Middle frontal gyrus (tissue), 1 donor: Measurements from ENCODE around the gene LRRC8C.
"Not testable (repeated sequence)": the region's sequence is repeated elsewhere in the genome, so short reads cannot be mapped to it uniquely, and the experiment has no call there.

Experiments used
- DNase-seq: peaks from one replicate; pipeline ENCODE4 v3.0.0-alpha.2; 2015; ENCODE audit warnings: low spot score; ENCODE audit errors: extremely low spot score

Gene LRRC8C

GRCh38 chr1:89632657-89633247, at the start of gene LRRC8C:
LRRC8C (plus strand) TSS chr1:89633120; CDS start chr1:89686474, 53,354 bp downstream.
- peak; percentile 79 for DNase-seq

- no peak for DNase-seq
Measured at GRCh38 chr1:89584211-89584610, 48.7 kb upstream of the LRRC8C start.

DNA sequence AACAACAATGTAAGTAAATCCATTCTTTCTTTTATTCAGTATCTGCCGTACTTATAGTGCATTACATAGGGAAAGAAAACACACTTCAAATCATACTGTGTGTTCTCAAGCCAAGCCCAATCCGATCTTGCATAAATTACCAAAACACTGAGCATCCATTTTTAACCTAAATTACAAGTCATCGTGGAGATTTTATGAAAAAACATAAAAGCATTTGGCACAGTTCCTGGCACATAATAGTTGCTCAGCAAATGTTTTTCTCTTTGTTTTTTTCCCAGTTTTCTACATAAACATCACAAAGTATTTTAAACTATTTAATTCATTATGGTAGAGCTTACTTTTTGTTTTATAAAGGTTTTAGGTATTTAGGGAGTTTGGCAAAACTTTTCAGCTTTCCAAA, 48.1 kb upstream of the LRRC8C start:
- DNase-seq, result no peak

DNA sequence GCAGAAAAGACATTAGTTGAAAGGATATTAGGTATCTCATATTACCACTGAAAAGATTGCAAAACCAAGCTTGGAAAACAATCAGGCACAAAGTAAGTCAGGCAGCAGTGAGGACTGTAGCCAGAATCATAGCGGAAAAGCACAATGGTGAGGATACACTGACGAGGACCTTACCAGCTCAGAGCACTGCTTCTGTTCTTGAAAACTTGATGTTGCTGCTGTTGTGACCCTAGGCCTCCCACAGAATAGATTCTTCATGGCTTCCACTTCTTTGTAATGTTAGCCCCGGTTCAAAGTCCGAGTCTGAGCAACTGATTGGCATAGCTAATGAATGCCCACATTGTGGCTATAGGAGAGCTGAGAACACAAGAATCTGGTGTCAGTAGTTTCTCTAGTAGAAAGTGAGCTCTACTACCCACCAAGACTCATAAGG, 45.2 kb upstream of the LRRC8C start:
- no peak for DNase-seq

GRCh38 chr1:89588480-89588879, 44.4 kb upstream of the LRRC8C start:
- DNase-seq, result no peak

DNA sequence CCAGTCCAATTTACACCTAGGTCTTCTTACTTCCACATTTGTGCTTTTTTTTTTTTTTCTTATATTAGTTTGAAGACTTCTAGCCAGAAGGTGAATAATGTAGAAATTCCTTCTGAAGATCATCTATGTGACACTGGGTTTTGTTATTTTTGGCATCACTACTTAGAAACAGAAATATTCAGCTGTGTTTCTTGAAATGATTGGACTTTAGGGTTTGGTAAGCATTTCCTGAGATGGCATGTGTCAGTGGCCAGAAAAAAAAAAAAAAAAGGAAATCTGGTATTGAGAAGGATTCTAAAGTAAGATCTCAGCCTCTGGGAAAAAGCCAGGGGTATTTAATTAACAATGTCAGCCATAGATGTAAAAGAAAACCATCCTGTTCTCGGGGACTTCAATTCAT, 43.4 kb upstream of the LRRC8C start:
- no peak for DNase-seq

- no peak for DNase-seq
Measured at GRCh38 chr1:89590341-89591080, 42.4 kb upstream of the LRRC8C start.

- DNase-seq, result not testable (repeated sequence)
Measured at GRCh38 chr1:89592861-89593302, 40.0 kb upstream of the LRRC8C start.

DNA sequence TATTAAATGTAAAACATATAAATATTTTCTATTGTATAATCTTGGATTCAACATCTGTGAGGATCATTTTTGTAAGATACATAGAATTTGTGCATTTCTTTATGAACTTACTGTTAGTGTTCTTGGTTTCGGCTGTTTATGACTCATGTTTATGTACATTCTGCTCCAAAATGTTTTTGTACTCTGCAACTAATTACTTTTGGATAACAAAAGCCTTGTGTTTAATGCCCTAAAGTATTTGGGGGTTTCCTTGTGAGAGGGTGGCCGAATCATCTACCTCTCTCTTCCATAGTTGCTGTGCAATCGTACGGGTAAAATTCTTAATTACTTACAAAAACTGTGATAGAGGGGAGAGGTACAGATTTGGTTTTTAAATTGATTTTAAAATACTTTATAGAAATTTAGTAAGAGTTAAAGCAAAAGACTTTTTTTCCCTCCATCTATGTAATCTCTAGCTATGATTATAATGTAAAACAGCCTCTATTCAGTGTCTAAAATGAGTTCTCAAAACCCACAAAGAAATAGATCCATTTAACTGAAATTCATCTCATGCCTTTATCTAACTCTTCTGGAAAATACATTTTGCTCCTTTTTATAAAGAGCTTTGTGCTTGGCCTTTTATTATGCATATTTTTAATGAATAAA, 38.7 kb upstream of the LRRC8C start:
- DNase-seq, result no peak

GRCh38 chr1:89596698-89597097, 36.2 kb upstream of the LRRC8C start:
- no peak for DNase-seq

GRCh38 chr1:89598450-89599331, 34.2 kb upstream of the LRRC8C start:
- no peak for DNase-seq

- no peak for DNase-seq
Measured at GRCh38 chr1:89599332-89599630, 33.6 kb upstream of the LRRC8C start.

DNA sequence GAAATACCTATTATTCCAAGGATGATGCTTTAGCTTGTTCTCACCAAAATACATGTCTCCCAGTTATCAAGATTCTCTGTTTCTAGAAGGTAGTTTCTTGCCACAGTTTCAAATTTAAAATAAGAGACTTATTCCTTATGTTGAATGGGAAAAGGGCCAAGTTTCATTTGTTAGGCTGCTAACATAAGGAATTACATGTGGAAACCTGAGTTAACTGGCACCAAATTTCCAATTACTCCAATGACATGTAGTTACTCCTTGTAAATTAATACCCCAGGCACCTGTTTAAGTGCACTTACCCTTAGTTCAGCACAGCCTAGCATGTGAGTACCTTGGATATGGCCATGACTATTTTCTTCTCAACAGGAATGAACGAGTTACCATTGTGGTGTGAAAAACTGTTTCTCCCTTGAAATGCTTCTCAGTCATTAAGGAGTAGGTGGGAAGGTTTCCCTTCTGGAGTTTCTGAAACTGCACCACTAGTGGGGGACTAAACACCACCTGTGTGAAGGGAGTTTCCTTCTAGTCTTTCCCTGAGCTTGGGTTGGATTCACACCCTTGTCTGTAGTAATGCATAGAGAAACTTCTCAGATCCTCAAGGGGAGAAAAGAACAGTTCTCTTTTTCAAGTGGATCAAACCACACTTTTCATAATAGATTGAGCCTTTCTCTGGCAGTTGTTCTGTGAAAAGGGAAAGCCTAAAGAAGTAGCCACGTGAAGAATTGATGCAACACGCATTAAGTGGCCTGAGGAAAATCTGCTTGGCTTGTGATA, 32.3 kb upstream of the LRRC8C start:
- no peak for DNase-seq

GRCh38 chr1:89602871-89603404, 30.0 kb upstream of the LRRC8C start:
- DNase-seq, result no peak

GRCh38 chr1:89603651-89604413, 29.1 kb upstream of the LRRC8C start:
- no peak for DNase-seq

DNA sequence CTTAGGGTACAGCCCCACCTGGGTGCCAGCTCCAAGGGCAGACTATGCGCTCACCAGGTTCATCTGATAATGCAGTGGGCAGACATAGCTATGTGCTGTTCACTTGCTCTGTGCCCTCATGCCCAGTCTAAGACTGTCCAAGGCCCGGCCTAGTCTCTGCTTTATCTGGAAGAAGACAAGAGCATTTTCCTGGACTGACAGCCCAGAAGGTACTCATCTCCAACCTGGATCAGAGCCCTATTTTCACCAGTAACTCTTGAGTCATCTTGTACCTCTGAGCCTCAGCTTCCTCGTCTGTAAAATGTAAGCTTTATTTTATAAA, 28.5 kb upstream of the LRRC8C start:
- no peak for DNase-seq

- DNase-seq, result no peak
Measured at GRCh38 chr1:89605692-89606091, 27.2 kb upstream of the LRRC8C start.

DNA sequence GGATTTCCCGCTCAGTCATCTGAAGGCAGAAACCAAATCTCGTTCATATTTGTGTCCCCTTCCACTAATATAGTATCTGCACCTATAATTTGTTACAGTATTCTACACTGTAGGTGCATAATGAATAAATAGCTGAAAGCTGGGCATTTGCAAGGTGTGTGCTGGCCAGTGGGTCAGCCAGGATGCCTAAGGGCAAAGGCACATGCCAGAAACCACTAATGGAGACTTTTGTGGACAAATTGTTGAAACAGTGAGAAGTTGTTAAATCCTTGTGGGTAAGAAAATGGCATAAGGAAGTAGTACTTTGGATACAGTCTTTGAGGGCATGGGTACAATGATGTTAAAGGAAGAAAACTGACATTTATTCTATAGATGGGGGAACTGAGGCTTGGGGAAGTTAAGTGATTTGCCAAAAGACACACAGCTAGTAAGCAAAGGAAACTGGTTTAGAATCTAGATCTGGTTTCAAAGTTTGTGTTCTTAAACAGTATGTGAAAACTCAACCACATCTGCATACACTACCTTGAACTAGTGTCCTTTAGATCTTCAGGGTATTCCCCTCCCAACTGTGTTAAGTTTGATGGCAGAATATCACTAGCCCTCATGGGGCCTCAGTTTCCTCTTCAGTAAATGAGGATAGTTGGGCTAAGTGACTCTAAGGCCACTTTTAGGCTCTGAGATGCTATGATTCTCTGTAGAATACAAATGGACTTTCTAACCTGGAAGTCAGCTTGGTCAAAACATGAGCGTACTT, 26.5 kb upstream of the LRRC8C start:
- no peak for DNase-seq

- no peak for DNase-seq
Measured at GRCh38 chr1:89607156-89607555, 25.8 kb upstream of the LRRC8C start.
